H1 (cell line): ENCODE measurements around the gene XDH. TPM values are rescaled to one million over a fixed set of nuclear protein-coding genes. Genes with fewer than 3 reads are reported as not detected.
A peak's percentile ranks its signal among the peaks of the same experiment; 100 is the strongest.

Experiments
- CTCF ChIA-PET: fragments of 300-600 bp; sonication (Branson Sonifier 250); formaldehyde crosslinking; loops from one replicate; lab custom pipeline; 2021; ENCODE audit not compliant: partially characterized antibody; lab: Charles Lee
- POLR2A ChIA-PET: fragments of 300-600 bp; sonication (Branson Sonifier 250); formaldehyde crosslinking; loops from one replicate; lab custom pipeline; 2021; ENCODE audit warnings: inconsistent platforms; ENCODE audit not compliant: partially characterized antibody; lab: Charles Lee
- DNase-seq, 2 experiments: peaks; one replicate each; pipeline versions ENCODE4 v3.0.0 to v3.0.0-alpha.2; 2010 to 2022; ENCODE audit warnings: low spot score in 2 of 2, low read depth in 1 of 2, mixed read lengths in 1 of 2
- FAIRE-seq: peaks from 2 replicates; lab custom pipeline; 2011; peaks lifted over from hg19 to GRCh38; lab: Jason Lieb, UNC
- H2AFZ ChIP-seq: 2 replicates; pipeline ENCODE4 v1.8.1; 2012; ENCODE audit warnings: low read length, inconsistent platforms
- H2AK5ac ChIP-seq: 2 replicates; pipeline ENCODE4 v1.6.1; 2013; ENCODE audit warnings: low read depth, low read length
- H2BK120ac ChIP-seq: replicated peaks from 2 replicates; pipeline ENCODE3; 2013; ENCODE audit warnings: low read depth, low read length, inconsistent platforms
- H2BK12ac ChIP-seq: 2 replicates; pipeline ENCODE4 v1.6.1; 2013; ENCODE audit warnings: low read depth, low read length
- H2BK15ac ChIP-seq: 2 replicates; pipeline ENCODE4 v1.6.1; 2013; ENCODE audit warnings: low read length
- H2BK20ac ChIP-seq: 2 replicates; pipeline ENCODE4 v1.6.1; 2013; ENCODE audit warnings: low read length
- H2BK5ac ChIP-seq: 2 replicates; pipeline ENCODE4 v1.6.1; 2013; ENCODE audit warnings: low read depth, low read length
- H3K14ac ChIP-seq: 2 replicates; pipeline ENCODE4 v1.6.1; 2013; ENCODE audit warnings: inconsistent platforms; ENCODE audit not compliant: insufficient read length
- H3K18ac ChIP-seq: 2 replicates; pipeline ENCODE4 v1.6.1; 2013; ENCODE audit warnings: low read length; ENCODE audit errors: extremely low read depth
- H3K23ac ChIP-seq: 2 replicates; pipeline ENCODE4 v1.6.1; 2013; ENCODE audit warnings: inconsistent platforms; ENCODE audit not compliant: insufficient read length
- H3K23me2 ChIP-seq: 2 replicates; pipeline ENCODE4 v1.6.1; 2013; ENCODE audit warnings: low read depth, low read length
- H3K27ac ChIP-seq: 2 replicates; pipeline ENCODE4 v1.6.1; 2011; ENCODE audit warnings: low read depth, low read length, inconsistent platforms
- H3K27me3 ChIP-seq, 4 experiments: replicated peaks in 1 of 4; 1 replicate in 1 of 4; 2 replicates in 3 of 4; pipeline versions ENCODE4 v1.6.1 to v1.8.1; 2011 to 2013; ENCODE audit warnings: low read length in 3 of 4, mild to moderate bottlenecking in 3 of 4, inconsistent platforms in 2 of 4, mixed read lengths in 2 of 4, moderate library complexity in 1 of 4; ENCODE audit not compliant: control insufficient read depth in 3 of 4, insufficient read depth in 3 of 4; ENCODE audit errors: extremely low read depth in 1 of 4
- H3K36me3 ChIP-seq, 4 experiments: 2 replicates each; pipeline versions ENCODE4 v1.6.1 to v1.8.1; 2011 to 2013; ENCODE audit warnings: mild to moderate bottlenecking in 4 of 4, low read length in 3 of 4, moderate library complexity in 2 of 4, control low read depth in 1 of 4, inconsistent platforms in 1 of 4; ENCODE audit not compliant: insufficient read depth in 4 of 4, control insufficient read depth in 2 of 4
- H3K4ac ChIP-seq: replicated peaks from 2 replicates; pipeline ENCODE3; 2013; ENCODE audit warnings: low read length, low read depth, mixed read lengths, inconsistent platforms; ENCODE audit not compliant: insufficient read length
- H3K4me1 ChIP-seq, 4 experiments: replicated peaks in 1 of 4; 1 replicate in 1 of 4; 2 replicates in 3 of 4; pipeline versions ENCODE4 v1.6.1 to v1.8.1; 2011 to 2013; ENCODE audit warnings: low read length in 3 of 4, inconsistent platforms in 2 of 4, mixed read lengths in 1 of 4; ENCODE audit not compliant: insufficient read depth in 4 of 4, control insufficient read depth in 3 of 4
- H3K4me2 ChIP-seq, 2 experiments: 2 replicates each; pipeline versions ENCODE4 v1.6.1 to v1.8.1; 2011 to 2013; ENCODE audit warnings: low read depth in 2 of 2, low read length in 2 of 2, control low read depth in 1 of 2, inconsistent platforms in 1 of 2, mild to moderate bottlenecking in 1 of 2; ENCODE audit not compliant: insufficient read depth in 1 of 2
- H3K4me3 ChIP-seq, 4 experiments: fragments of 200-600, 300-600 bp in 1 of 4; sonication (generic), shearing (Covaris generic), sonication (Bioruptor Twin) in 1 of 4; 2 replicates each; pipeline versions ENCODE4 v1.5.1 to v1.8.1; 2011 to 2016; ENCODE audit warnings: low read length in 4 of 4, low read depth in 3 of 4, control low read depth in 2 of 4, inconsistent platforms in 2 of 4, mild to moderate bottlenecking in 2 of 4, mixed read lengths in 1 of 4, moderate library complexity in 1 of 4; ENCODE audit not compliant: insufficient read depth in 2 of 4; ENCODE audit errors: extremely low read depth in 1 of 4
- H3K56ac ChIP-seq: replicated peaks from 2 replicates; pipeline ENCODE3; 2013; ENCODE audit warnings: low read depth, mild to moderate bottlenecking, mixed read lengths, low read length, inconsistent platforms; ENCODE audit not compliant: insufficient read length
- H3K79me1 ChIP-seq: 2 replicates; pipeline ENCODE4 v1.6.1; 2013; ENCODE audit warnings: low read depth, low read length, control low read depth
- H3K79me2 ChIP-seq, 2 experiments: 2 replicates each; pipeline versions ENCODE4 v1.6.1 to v1.8.1; 2012 to 2013; ENCODE audit warnings: low read length in 2 of 2, mild to moderate bottlenecking in 2 of 2, inconsistent platforms in 1 of 2; ENCODE audit not compliant: insufficient read depth in 2 of 2, control insufficient read depth in 1 of 2
- H3K9ac ChIP-seq, 4 experiments: replicated peaks in 1 of 4; 1 replicate in 1 of 4; 2 replicates in 3 of 4; pipeline versions ENCODE4 v1.6.1 to v1.8.1; 2011 to 2013; ENCODE audit warnings: low read depth in 3 of 4, low read length in 3 of 4, control low read depth in 2 of 4, mild to moderate bottlenecking in 2 of 4, moderate library complexity in 2 of 4, inconsistent platforms in 1 of 4; ENCODE audit errors: extremely low read depth in 1 of 4
- H3K9me3 ChIP-seq, 2 experiments: 2 replicates each; pipeline versions ENCODE4 v1.6.1 to v1.8.1; 2012 to 2013; ENCODE audit warnings: mild to moderate bottlenecking in 2 of 2, moderate library complexity in 2 of 2, control low read depth in 1 of 2, inconsistent platforms in 1 of 2, low read depth in 1 of 2, low read length in 1 of 2, mixed read lengths in 1 of 2; ENCODE audit not compliant: insufficient read depth in 2 of 2
- H4K20me1 ChIP-seq, 2 experiments: replicated peaks in 1 of 2; 2 replicates each; pipeline versions ENCODE3 to v1.8.1; 2011 to 2013; ENCODE audit warnings: inconsistent platforms in 2 of 2, low read length in 2 of 2, mild to moderate bottlenecking in 1 of 2; ENCODE audit not compliant: insufficient read depth in 2 of 2, control insufficient read depth in 1 of 2
- H4K5ac ChIP-seq: 2 replicates; pipeline ENCODE4 v1.6.1; 2013; ENCODE audit warnings: low read length, low read depth, mixed read lengths, inconsistent platforms; ENCODE audit not compliant: insufficient read length
- H4K8ac ChIP-seq: 2 replicates; pipeline ENCODE4 v1.8.0; 2013; ENCODE audit warnings: mild to moderate bottlenecking, moderate library complexity, low read length, inconsistent platforms; ENCODE audit not compliant: insufficient read depth; ENCODE audit errors: extremely low read depth
- H4K91ac ChIP-seq: replicated peaks from 2 replicates; pipeline ENCODE3; 2013; ENCODE audit warnings: low read length, mixed read lengths, inconsistent platforms; ENCODE audit not compliant: insufficient read length
- WGBS, 2 experiments: shearing (Covaris generic) in 1 of 2; methylation state at CpG; one replicate each; pipeline versions ENCODE4 v1.1.6 to v1.1.7; 2013 to 2015; ENCODE audit warnings: low lambda C conversion rate in 2 of 2, mixed read lengths in 2 of 2, inconsistent platforms in 1 of 2, low coverage in 1 of 2, missing lambda C conversion rate in 1 of 2; ENCODE audit not compliant: insufficient replicate concordance in 2 of 2, insufficient coverage in 1 of 2, insufficient read length in 1 of 2; ENCODE audit errors: extremely low coverage in 1 of 2, missing lambda C conversion rate in 1 of 2; 5-methylcytosine and 5-hydroxymethylcytosine counted together
- polyA plus RNA-seq, 7 experiments: library from polyadenylated mRNA; depleted of rRNA in 3 of 7; stranded (reverse) in 5 of 7; unstranded in 2 of 7; fragments of >200 nt in 5 of 7; fragments of 200-250 nt in 2 of 7; gene quantifications; 1 replicate in 5 of 7; 2 replicates in 1 of 7; 4 replicates in 1 of 7; pipeline versions ENCODE4 v1.2.1 to v1.2.3, GENCODE V29; 2011 to 2013; ENCODE audit warnings: missing spikeins in 2 of 7, mixed read lengths in 2 of 7
- total RNA-seq: library from RNA; stranded (reverse); fragmentation: NEBNext Ultra II Directional; extraction: Animal tissue kit (Norgen Biotek cat#: 25700); gene quantifications from 2 replicates; pipeline ENCODE4 v1.2.1, GENCODE V29; 2021

Gene XDH
- total and polyA plus RNA-seq, 2 of the 8 experiments (the other 6 are each of a cell fraction or from before 2014, with no cell fraction given) = 0.68 to 1.2 TPM

GRCh38 chr2:31383471-31384153 is 30.9 kb downstream of the XDH start:
- ChIA-PET CTCF (interaction anchor here (0.7 to 1.7 kb wide), 4 partner anchors 13 to 50 kb away, joined by 3 to 6 read pairs (median 4); no protein-coding TSS in a partner anchor), POLR2A (no interaction called here)
- H3K9me3 ChIP-seq = peaks cover 11 to 12% of the 10 kb centered on the region in 2 experiments
- no peak overlapping the region for H3K23ac ChIP-seq
- H3K23me2 ChIP-seq = no peaks in the 10 kb centered on the region; the same call in 1 of the 2 replicates
- H4K20me1 ChIP-seq = no peaks in the 10 kb centered on the region
- H2BK20ac ChIP-seq = no peak overlapping the region
- no peak overlapping the region for H3K4ac ChIP-seq
- 81% methylated on average over 6 of the region's 6 CpGs; no CpG with 5 or more reads in 1 of the 2 experiments for WGBS, 2 experiments
- no peak overlapping the region for H3K4me3 ChIP-seq
- peak overlapping the region; percentile 46 for H4K91ac ChIP-seq
- H4K5ac ChIP-seq = no peak overlapping the region
- H3K4me1 ChIP-seq = peaks cover 0 to 16% (median 9%) of the 10 kb centered on the region in 4 experiments; a peak in 6 of 7 replicates
- H4K8ac ChIP-seq = no peak overlapping the region
- H3K56ac ChIP-seq = no peak overlapping the region
- H3K27ac ChIP-seq = no peak overlapping the region; the same call in 1 of the 2 replicates
- H2BK120ac ChIP-seq = no peak overlapping the region
- FAIRE-seq (no peak), DNase-seq (no peak)
- no peaks in the 10 kb centered on the region for H3K79me2 ChIP-seq
- H3K36me3 ChIP-seq = no peaks in the 10 kb centered on the region; a peak in 1 of 8 replicates
- no peak overlapping the region for H2BK12ac ChIP-seq
- no peak overlapping the region for H2AFZ ChIP-seq
- no peak overlapping the region for H2BK5ac ChIP-seq
- no peaks in the 10 kb centered on the region for H3K79me1 ChIP-seq
- H3K27me3 ChIP-seq = no peaks in the 10 kb centered on the region
- no peak overlapping the region for H2BK15ac ChIP-seq
- H3K4me2 ChIP-seq = no peak overlapping the region
- H3K9ac ChIP-seq = no peak overlapping the region
- H2AK5ac ChIP-seq = no peak overlapping the region
- H3K18ac ChIP-seq = no peak overlapping the region
- H3K14ac ChIP-seq = no peak overlapping the region
